Brain microvascular endothelial cell (primary cell): ENCODE measurements around the gene CEBPB.

Experiments used
- DNase-seq: peaks from one replicate; pipeline ENCODE4 v3.0.0-alpha.2; 2020
- H3K27ac ChIP-seq: fragments of 250-450 bp; sonication (Bioruptor Pico); 2 replicates; pipeline ENCODE4 v1.5.1; 2020; ENCODE audit warnings: mild to moderate bottlenecking, moderate library complexity
- H3K27me3 ChIP-seq: fragments of 250-450 bp; sonication (Bioruptor Pico); replicated peaks from 2 replicates; pipeline ENCODE4 v1.5.1; 2020; ENCODE audit warnings: mild to moderate bottlenecking
- H3K36me3 ChIP-seq: fragments of 250-450 bp; sonication (Bioruptor Pico); replicated peaks from 2 replicates; pipeline ENCODE4 v1.5.1; 2020; ENCODE audit warnings: mild to moderate bottlenecking
- H3K4me3 ChIP-seq: 2 replicates; pipeline ENCODE4 v1.5.1; 2011; ENCODE audit warnings: low read depth, mild to moderate bottlenecking, control low read depth, low read length, moderate library complexity
- in situ Hi-C: cut with HindIII; loops from 2 replicates; pipeline ENCODE4 v1.10.0; 2017; ENCODE audit warnings: low sequenced_read_pairs, low pct_ligation_motif_present
- TF ChIP-seq, protein P1 (sequence below): IDR thresholded peaks from 2 replicates; pipeline ENCODE4 v1.5.1; 2011; ENCODE audit warnings: low read depth, mild to moderate bottlenecking, moderate library complexity, low read length, control low read depth, inconsistent platforms; ENCODE audit errors: missing control alignments

Gene CEBPB

DNA sequence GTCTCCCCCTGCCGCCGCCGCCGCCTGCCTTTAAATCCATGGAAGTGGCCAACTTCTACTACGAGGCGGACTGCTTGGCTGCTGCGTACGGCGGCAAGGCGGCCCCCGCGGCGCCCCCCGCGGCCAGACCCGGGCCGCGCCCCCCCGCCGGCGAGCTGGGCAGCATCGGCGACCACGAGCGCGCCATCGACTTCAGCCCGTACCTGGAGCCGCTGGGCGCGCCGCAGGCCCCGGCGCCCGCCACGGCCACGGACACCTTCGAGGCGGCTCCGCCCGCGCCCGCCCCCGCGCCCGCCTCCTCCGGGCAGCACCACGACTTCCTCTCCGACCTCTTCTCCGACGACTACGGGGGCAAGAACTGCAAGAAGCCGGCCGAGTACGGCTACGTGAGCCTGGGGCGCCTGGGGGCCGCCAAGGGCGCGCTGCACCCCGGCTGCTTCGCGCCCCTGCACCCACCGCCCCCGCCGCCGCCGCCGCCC lies 474 bp downstream of the CEBPB start:
- Histone ChIP-seq H3K4me3 (peak overlapping the region; percentile 98), H3K27me3 (no peaks in the 10 kb centered on the region), H3K36me3 (peaks cover 15% of the 10 kb centered on the region), H3K27ac (peak overlapping the region; percentile 95)
- in situ Hi-C loops: no loop called here
- TF ChIP-seq, protein P1, sequence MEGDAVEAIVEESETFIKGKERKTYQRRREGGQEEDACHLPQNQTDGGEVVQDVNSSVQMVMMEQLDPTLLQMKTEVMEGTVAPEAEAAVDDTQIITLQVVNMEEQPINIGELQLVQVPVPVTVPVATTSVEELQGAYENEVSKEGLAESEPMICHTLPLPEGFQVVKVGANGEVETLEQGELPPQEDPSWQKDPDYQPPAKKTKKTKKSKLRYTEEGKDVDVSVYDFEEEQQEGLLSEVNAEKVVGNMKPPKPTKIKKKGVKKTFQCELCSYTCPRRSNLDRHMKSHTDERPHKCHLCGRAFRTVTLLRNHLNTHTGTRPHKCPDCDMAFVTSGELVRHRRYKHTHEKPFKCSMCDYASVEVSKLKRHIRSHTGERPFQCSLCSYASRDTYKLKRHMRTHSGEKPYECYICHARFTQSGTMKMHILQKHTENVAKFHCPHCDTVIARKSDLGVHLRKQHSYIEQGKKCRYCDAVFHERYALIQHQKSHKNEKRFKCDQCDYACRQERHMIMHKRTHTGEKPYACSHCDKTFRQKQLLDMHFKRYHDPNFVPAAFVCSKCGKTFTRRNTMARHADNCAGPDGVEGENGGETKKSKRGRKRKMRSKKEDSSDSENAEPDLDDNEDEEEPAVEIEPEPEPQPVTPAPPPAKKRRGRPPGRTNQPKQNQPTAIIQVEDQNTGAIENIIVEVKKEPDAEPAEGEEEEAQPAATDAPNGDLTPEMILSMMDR: no peak
- peak; percentile 34 for DNase-seq

GRCh38 chr20:50191544-50192363 lies 1.1 kb downstream of the CEBPB start:
- DNase-seq: no peak
- Histone ChIP-seq H3K36me3 (peaks cover 15% of the 10 kb centered on the region), H3K27ac (peak overlapping the region; percentile 95), H3K4me3 (peak overlapping the region; percentile 98), H3K27me3 (no peaks in the 10 kb centered on the region)
- in situ Hi-C loops: no loop called here
- TF ChIP-seq, protein P1: peak; percentile 23

- Histone ChIP-seq H3K27me3 (no peaks in the 10 kb centered on the region), H3K36me3 (peaks cover 15% of the 10 kb centered on the region), H3K27ac (peak overlapping the region; percentile 95), H3K4me3 (peak overlapping the region; percentile 98)
- in situ Hi-C loops: no loop called here
- TF ChIP-seq, protein P1: no peak
- peak; percentile 88 for DNase-seq
Observed at GRCh38 chr20:50192364-50193198, 2.0 kb downstream of the CEBPB start.

- no peaks in the 10 kb centered on the region for H3K27me3 ChIP-seq
- in situ Hi-C loops: no loop called here
- DNase-seq: no peak
- H3K27ac ChIP-seq: peak overlapping the region; percentile 95
- peaks cover 15% of the 10 kb centered on the region for H3K36me3 ChIP-seq
- peak overlapping the region; percentile 98 for H3K4me3 ChIP-seq
- TF ChIP-seq, protein P1: no peak
Observed at GRCh38 chr20:50193199-50193835, 2.7 kb downstream of the CEBPB start.

GRCh38 chr20:50193836-50194421 lies 3.3 kb downstream of the CEBPB start:
- no peak for DNase-seq
- TF ChIP-seq, protein P1: no peak
- Histone ChIP-seq H3K4me3 (peak overlapping the region; percentile 98), H3K36me3 (peaks cover 15% of the 10 kb centered on the region), H3K27me3 (no peaks in the 10 kb centered on the region), H3K27ac (peak overlapping the region; percentile 95)
- in situ Hi-C loops: no loop called here
